H1 (cell line): ENCODE data around the gene TBR1. TPM values are rescaled to one million over a fixed set of nuclear protein-coding genes. Genes with fewer than 3 reads are reported as not detected.

Experiments used
- CTCF ChIA-PET: fragments of 300-600 bp; sonication (Branson Sonifier 250); formaldehyde crosslinking; loops from one replicate; lab custom pipeline; 2021; ENCODE audit not compliant: partially characterized antibody; lab: Charles Lee
- POLR2A ChIA-PET: fragments of 300-600 bp; sonication (Branson Sonifier 250); formaldehyde crosslinking; loops from one replicate; lab custom pipeline; 2021; ENCODE audit warnings: inconsistent platforms; ENCODE audit not compliant: partially characterized antibody; lab: Charles Lee
- DNase-seq, 2 experiments: peaks; one replicate each; pipeline versions ENCODE4 v3.0.0 to v3.0.0-alpha.2; 2010 to 2022; ENCODE audit warnings: low spot score in 2 of 2, low read depth in 1 of 2, mixed read lengths in 1 of 2
- FAIRE-seq: peaks from 2 replicates; lab custom pipeline; 2011; peaks lifted over from hg19 to GRCh38; lab: Jason Lieb, UNC
- H2AFZ ChIP-seq: 2 replicates; pipeline ENCODE4 v1.8.1; 2012; ENCODE audit warnings: low read length, inconsistent platforms
- H2AK5ac ChIP-seq: 2 replicates; pipeline ENCODE4 v1.6.1; 2013; ENCODE audit warnings: low read depth, low read length
- H2BK120ac ChIP-seq: replicated peaks from 2 replicates; pipeline ENCODE3; 2013; ENCODE audit warnings: low read depth, low read length, inconsistent platforms
- H2BK12ac ChIP-seq: 2 replicates; pipeline ENCODE4 v1.6.1; 2013; ENCODE audit warnings: low read depth, low read length
- H2BK15ac ChIP-seq: 2 replicates; pipeline ENCODE4 v1.6.1; 2013; ENCODE audit warnings: low read length
- H2BK20ac ChIP-seq: 2 replicates; pipeline ENCODE4 v1.6.1; 2013; ENCODE audit warnings: low read length
- H2BK5ac ChIP-seq: 2 replicates; pipeline ENCODE4 v1.6.1; 2013; ENCODE audit warnings: low read depth, low read length
- H3K14ac ChIP-seq: 2 replicates; pipeline ENCODE4 v1.6.1; 2013; ENCODE audit warnings: inconsistent platforms; ENCODE audit not compliant: insufficient read length
- H3K18ac ChIP-seq: 2 replicates; pipeline ENCODE4 v1.6.1; 2013; ENCODE audit warnings: low read length; ENCODE audit errors: extremely low read depth
- H3K23ac ChIP-seq: 2 replicates; pipeline ENCODE4 v1.6.1; 2013; ENCODE audit warnings: inconsistent platforms; ENCODE audit not compliant: insufficient read length
- H3K23me2 ChIP-seq: 2 replicates; pipeline ENCODE4 v1.6.1; 2013; ENCODE audit warnings: low read depth, low read length
- H3K27ac ChIP-seq: 2 replicates; pipeline ENCODE4 v1.6.1; 2011; ENCODE audit warnings: low read depth, low read length, inconsistent platforms
- H3K27me3 ChIP-seq, 4 experiments: replicated peaks in 1 of 4; 1 replicate in 1 of 4; 2 replicates in 3 of 4; pipeline versions ENCODE4 v1.6.1 to v1.8.1; 2011 to 2013; ENCODE audit warnings: low read length in 3 of 4, mild to moderate bottlenecking in 3 of 4, inconsistent platforms in 2 of 4, mixed read lengths in 2 of 4, moderate library complexity in 1 of 4; ENCODE audit not compliant: control insufficient read depth in 3 of 4, insufficient read depth in 3 of 4; ENCODE audit errors: extremely low read depth in 1 of 4
- H3K36me3 ChIP-seq, 4 experiments: 2 replicates each; pipeline versions ENCODE4 v1.6.1 to v1.8.1; 2011 to 2013; ENCODE audit warnings: mild to moderate bottlenecking in 4 of 4, low read length in 3 of 4, moderate library complexity in 2 of 4, control low read depth in 1 of 4, inconsistent platforms in 1 of 4; ENCODE audit not compliant: insufficient read depth in 4 of 4, control insufficient read depth in 2 of 4
- H3K4ac ChIP-seq: replicated peaks from 2 replicates; pipeline ENCODE3; 2013; ENCODE audit warnings: low read length, low read depth, mixed read lengths, inconsistent platforms; ENCODE audit not compliant: insufficient read length
- H3K4me1 ChIP-seq, 4 experiments: replicated peaks in 1 of 4; 1 replicate in 1 of 4; 2 replicates in 3 of 4; pipeline versions ENCODE4 v1.6.1 to v1.8.1; 2011 to 2013; ENCODE audit warnings: low read length in 3 of 4, inconsistent platforms in 2 of 4, mixed read lengths in 1 of 4; ENCODE audit not compliant: insufficient read depth in 4 of 4, control insufficient read depth in 3 of 4
- H3K4me2 ChIP-seq, 2 experiments: 2 replicates each; pipeline versions ENCODE4 v1.6.1 to v1.8.1; 2011 to 2013; ENCODE audit warnings: low read depth in 2 of 2, low read length in 2 of 2, control low read depth in 1 of 2, inconsistent platforms in 1 of 2, mild to moderate bottlenecking in 1 of 2; ENCODE audit not compliant: insufficient read depth in 1 of 2
- H3K4me3 ChIP-seq, 4 experiments: fragments of 200-600, 300-600 bp in 1 of 4; sonication (generic), shearing (Covaris generic), sonication (Bioruptor Twin) in 1 of 4; 2 replicates each; pipeline versions ENCODE4 v1.5.1 to v1.8.1; 2011 to 2016; ENCODE audit warnings: low read length in 4 of 4, low read depth in 3 of 4, control low read depth in 2 of 4, inconsistent platforms in 2 of 4, mild to moderate bottlenecking in 2 of 4, mixed read lengths in 1 of 4, moderate library complexity in 1 of 4; ENCODE audit not compliant: insufficient read depth in 2 of 4; ENCODE audit errors: extremely low read depth in 1 of 4
- H3K56ac ChIP-seq: replicated peaks from 2 replicates; pipeline ENCODE3; 2013; ENCODE audit warnings: low read depth, mild to moderate bottlenecking, mixed read lengths, low read length, inconsistent platforms; ENCODE audit not compliant: insufficient read length
- H3K79me1 ChIP-seq: 2 replicates; pipeline ENCODE4 v1.6.1; 2013; ENCODE audit warnings: low read depth, low read length, control low read depth
- H3K79me2 ChIP-seq, 2 experiments: 2 replicates each; pipeline versions ENCODE4 v1.6.1 to v1.8.1; 2012 to 2013; ENCODE audit warnings: low read length in 2 of 2, mild to moderate bottlenecking in 2 of 2, inconsistent platforms in 1 of 2; ENCODE audit not compliant: insufficient read depth in 2 of 2, control insufficient read depth in 1 of 2
- H3K9ac ChIP-seq, 4 experiments: replicated peaks in 1 of 4; 1 replicate in 1 of 4; 2 replicates in 3 of 4; pipeline versions ENCODE4 v1.6.1 to v1.8.1; 2011 to 2013; ENCODE audit warnings: low read depth in 3 of 4, low read length in 3 of 4, control low read depth in 2 of 4, mild to moderate bottlenecking in 2 of 4, moderate library complexity in 2 of 4, inconsistent platforms in 1 of 4; ENCODE audit errors: extremely low read depth in 1 of 4
- H3K9me3 ChIP-seq, 2 experiments: 2 replicates each; pipeline versions ENCODE4 v1.6.1 to v1.8.1; 2012 to 2013; ENCODE audit warnings: mild to moderate bottlenecking in 2 of 2, moderate library complexity in 2 of 2, control low read depth in 1 of 2, inconsistent platforms in 1 of 2, low read depth in 1 of 2, low read length in 1 of 2, mixed read lengths in 1 of 2; ENCODE audit not compliant: insufficient read depth in 2 of 2
- H4K20me1 ChIP-seq, 2 experiments: replicated peaks in 1 of 2; 2 replicates each; pipeline versions ENCODE3 to v1.8.1; 2011 to 2013; ENCODE audit warnings: inconsistent platforms in 2 of 2, low read length in 2 of 2, mild to moderate bottlenecking in 1 of 2; ENCODE audit not compliant: insufficient read depth in 2 of 2, control insufficient read depth in 1 of 2
- H4K5ac ChIP-seq: 2 replicates; pipeline ENCODE4 v1.6.1; 2013; ENCODE audit warnings: low read length, low read depth, mixed read lengths, inconsistent platforms; ENCODE audit not compliant: insufficient read length
- H4K8ac ChIP-seq: 2 replicates; pipeline ENCODE4 v1.8.0; 2013; ENCODE audit warnings: mild to moderate bottlenecking, moderate library complexity, low read length, inconsistent platforms; ENCODE audit not compliant: insufficient read depth; ENCODE audit errors: extremely low read depth
- H4K91ac ChIP-seq: replicated peaks from 2 replicates; pipeline ENCODE3; 2013; ENCODE audit warnings: low read length, mixed read lengths, inconsistent platforms; ENCODE audit not compliant: insufficient read length
- ATF2 ChIP-seq: IDR thresholded peaks from 2 replicates; pipeline ENCODE4 v1.6.1; 2012; ENCODE audit warnings: low read length, inconsistent platforms
- CBX8 ChIP-seq: fragments of 300-800, 300-1000 bp; sonication (generic); IDR thresholded peaks from 2 replicates; pipeline ENCODE4 v1.7.1; 2016; ENCODE audit warnings: low read depth, low read length, borderline replicate concordance
- EGR1 ChIP-seq: IDR thresholded peaks from 2 replicates; pipeline ENCODE4 v1.6.1; 2011; ENCODE audit warnings: low read depth, low read length, borderline replicate concordance
- EP300 ChIP-seq, 2 experiments: IDR thresholded peaks; 1 replicate in 1 of 2; 2 replicates in 1 of 2; pipeline ENCODE4 v1.6.1; 2011 to 2012; ENCODE audit warnings: low read depth in 2 of 2, low read length in 2 of 2, mild to moderate bottlenecking in 2 of 2, borderline replicate concordance in 1 of 2, inconsistent platforms in 1 of 2, moderate library complexity in 1 of 2
- MAFK ChIP-seq: IDR thresholded peaks from 2 replicates; pipeline ENCODE4 v1.6.1; 2012; ENCODE audit warnings: low read depth, mild to moderate bottlenecking, improper control_type of control experiment, low read length
- RAD21 ChIP-seq, 2 experiments: IDR thresholded peaks in 1 of 2; conservative IDR thresholded peaks in 1 of 2; 2 replicates each; pipeline ENCODE4 v1.6.1; 2011; ENCODE audit warnings: low read depth in 2 of 2, low read length in 2 of 2, improper control_type of control experiment in 1 of 2, inconsistent platforms in 1 of 2, mild to moderate bottlenecking in 1 of 2, moderate library complexity in 1 of 2
- SP2 ChIP-seq: IDR thresholded peaks from 2 replicates; pipeline ENCODE4 v1.6.1; 2012; ENCODE audit warnings: mild to moderate bottlenecking, low read length, inconsistent platforms
- SUZ12 ChIP-seq: fragments of 200-600 bp; sonication (generic); IDR thresholded peaks from 2 replicates; pipeline ENCODE4 v1.6.1; 2012; ENCODE audit warnings: mild to moderate bottlenecking, inconsistent platforms, low read length, moderate library complexity, mixed read lengths
- TAF7 ChIP-seq: optimal IDR thresholded peaks from 2 replicates; pipeline ENCODE3; 2011; ENCODE audit warnings: low read depth, mild to moderate bottlenecking, inconsistent platforms, low read length, moderate library complexity, borderline replicate concordance
- TCF12 ChIP-seq: IDR thresholded peaks from 2 replicates; pipeline ENCODE4 v1.6.1; 2011; ENCODE audit warnings: low read depth, mild to moderate bottlenecking, low read length
- WGBS, 2 experiments: shearing (Covaris generic) in 1 of 2; methylation state at CpG; one replicate each; pipeline versions ENCODE4 v1.1.6 to v1.1.7; 2013 to 2015; ENCODE audit warnings: low lambda C conversion rate in 2 of 2, mixed read lengths in 2 of 2, inconsistent platforms in 1 of 2, low coverage in 1 of 2, missing lambda C conversion rate in 1 of 2; ENCODE audit not compliant: insufficient replicate concordance in 2 of 2, insufficient coverage in 1 of 2, insufficient read length in 1 of 2; ENCODE audit errors: extremely low coverage in 1 of 2, missing lambda C conversion rate in 1 of 2; 5-methylcytosine and 5-hydroxymethylcytosine counted together
- polyA plus RNA-seq, 7 experiments: library from polyadenylated mRNA; depleted of rRNA in 3 of 7; stranded (reverse) in 5 of 7; unstranded in 2 of 7; fragments of >200 nt in 5 of 7; fragments of 200-250 nt in 2 of 7; gene quantifications; 1 replicate in 5 of 7; 2 replicates in 1 of 7; 4 replicates in 1 of 7; pipeline versions ENCODE4 v1.2.1 to v1.2.3, GENCODE V29; 2011 to 2013; ENCODE audit warnings: missing spikeins in 2 of 7, mixed read lengths in 2 of 7
- total RNA-seq: library from RNA; stranded (reverse); fragmentation: NEBNext Ultra II Directional; extraction: Animal tissue kit (Norgen Biotek cat#: 25700); gene quantifications from 2 replicates; pipeline ENCODE4 v1.2.1, GENCODE V29; 2021

Gene TBR1
- total and polyA plus RNA-seq, 2 of the 8 experiments (the other 6 are each of a cell fraction or from before 2014, with no cell fraction given), result not detected

- no peak overlapping the region for H4K5ac ChIP-seq
- no peak overlapping the region for H2BK5ac ChIP-seq
- no peak overlapping the region for H3K56ac ChIP-seq
- H3K9ac ChIP-seq, result no peak overlapping the region
- no peak overlapping the region for H3K4ac ChIP-seq
- no peak overlapping the region for H3K27ac ChIP-seq
- POLR2A ChIA-PET, result interaction anchor here (1.2 kb wide), 1 partner anchor 112 kb away, joined by 3 read pairs; the partner anchor contains the start of gene PSMD14
- H3K79me1 ChIP-seq, result no peaks in the 10 kb centered on the region
- FAIRE-seq (no peak), DNase-seq (no peak)
- no peaks in the 10 kb centered on the region for H3K79me2 ChIP-seq
- H3K4me1 ChIP-seq, result peaks cover 12 to 25% (median 17%) of the 10 kb centered on the region in 4 experiments; a peak in 6 of 7 replicates
- no peak overlapping the region for H3K4me2 ChIP-seq
- no peak overlapping the region for H2AFZ ChIP-seq
- no peaks in the 10 kb centered on the region for H3K9me3 ChIP-seq
- H3K36me3 ChIP-seq, result no peaks in the 10 kb centered on the region; a peak in 1 of 8 replicates
- no peak overlapping the region for H3K18ac ChIP-seq
- no peak overlapping the region for H2BK15ac ChIP-seq
- no peak overlapping the region for H3K14ac ChIP-seq
- no peak overlapping the region for H4K91ac ChIP-seq
- CTCF ChIA-PET, result interaction anchor here (0.9 to 1.0 kb wide), 2 partner anchors 139 to 186 kb away, joined by 3 read pairs; no protein-coding TSS in a partner anchor
- peaks cover 88 to 100% (median 98%) of the 10 kb centered on the region in 4 experiments for H3K27me3 ChIP-seq
- H3K23ac ChIP-seq, result no peak overlapping the region
- H4K20me1 ChIP-seq, result peaks cover 3 to 34% of the 10 kb centered on the region in 2 experiments
- whole genome bisulfite sequencing, 2 experiments, result 17% methylated on average over 11 of the region's 11 CpGs; no CpG with 5 or more reads in 1 of the 2 experiments
- no peak overlapping the region for H2BK120ac ChIP-seq
- H2AK5ac ChIP-seq, result no peak overlapping the region
- no peak overlapping the region for H2BK12ac ChIP-seq
- H4K8ac ChIP-seq, result no peak overlapping the region
- H3K4me3 ChIP-seq, result no peak overlapping the region
- no peak overlapping the region for H2BK20ac ChIP-seq
- peaks cover 8% of the 10 kb centered on the region for H3K23me2 ChIP-seq
- TF ChIP-seq EGR1 (no peak), MAFK (no peak), EP300 (IDR thresholded peaks at IDR 0.05; ENCODE audit: borderline replicate concordance in 1 of 2, low read depth in 2 of 2, low read length in 2 of 2) (no peak), CBX8 (peak; percentile 74), ATF2 (no peak), RAD21 (IDR thresholded peaks at IDR 0.05 in 1 of 2, conservative IDR thresholded peaks at IDR 0.05 in 1 of 2; ENCODE audit: low read depth in 2 of 2, low read length in 2 of 2) (no peak), TAF7 (no peak), SP2 (no peak), TCF12 (no peak), SUZ12 (peak; percentile 91; the same call in 1 of the 2 replicates)
Measured at GRCh38 chr2:161420406-161421074, 4.4 kb downstream of the TBR1 start.
